Fibroblast of villous mesenchyme (primary cell): ENCODE data around the gene CNOT3. TPM values are rescaled to one million over a fixed set of nuclear protein-coding genes. Genes with fewer than 3 reads are reported as not detected.
"Not testable (repeated sequence)": the region's sequence is repeated elsewhere in the genome, so short reads cannot be mapped to it uniquely, and the experiment has no call there.

ENCODE experiments used
- DNase-seq: peaks from one replicate; pipeline ENCODE4 v3.0.0-alpha.2; 2010; ENCODE audit warnings: low read depth
- H3K4me3 ChIP-seq: 2 replicates; pipeline ENCODE4 v1.5.1; 2011; ENCODE audit warnings: low read depth, mild to moderate bottlenecking, low read length
- total RNA-seq: library from RNA; depleted of rRNA; stranded (reverse); fragments of >200 nt; gene quantifications from 2 replicates; pipeline ENCODE4 v1.2.3, GENCODE V29; 2012
- TF ChIP-seq, protein P1 (sequence below): IDR thresholded peaks from 2 replicates; pipeline ENCODE4 v1.5.1; 2012; ENCODE audit warnings: low read depth, mild to moderate bottlenecking, low read length; ENCODE audit not compliant: insufficient read depth

Gene CNOT3
- total RNA-seq, 1 donor: 7.3 TPM

DNA sequence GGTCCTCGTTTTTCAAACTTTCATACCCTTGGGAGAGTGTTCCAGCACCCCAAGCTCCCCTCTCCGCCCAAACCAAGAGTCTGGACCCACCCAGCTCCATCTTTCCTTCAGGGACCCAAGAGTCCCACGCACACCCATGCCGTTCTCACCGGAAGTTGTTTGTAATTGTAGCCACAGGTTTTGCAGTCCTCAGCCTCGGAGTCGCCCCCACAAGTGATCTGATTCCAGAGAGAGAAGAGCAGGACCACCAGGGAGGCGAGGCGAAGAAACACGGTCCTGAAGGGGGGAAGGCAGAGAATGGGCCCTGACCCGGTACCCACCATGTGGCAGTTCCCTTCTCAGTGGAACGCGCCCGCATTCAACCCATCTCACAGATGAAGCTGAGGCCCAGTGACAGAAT is 25.3 kb downstream of the CNOT3 start:
- peak overlapping the region; percentile 69 for H3K4me3 ChIP-seq
- no peak for DNase-seq
- TF ChIP-seq, protein P1, sequence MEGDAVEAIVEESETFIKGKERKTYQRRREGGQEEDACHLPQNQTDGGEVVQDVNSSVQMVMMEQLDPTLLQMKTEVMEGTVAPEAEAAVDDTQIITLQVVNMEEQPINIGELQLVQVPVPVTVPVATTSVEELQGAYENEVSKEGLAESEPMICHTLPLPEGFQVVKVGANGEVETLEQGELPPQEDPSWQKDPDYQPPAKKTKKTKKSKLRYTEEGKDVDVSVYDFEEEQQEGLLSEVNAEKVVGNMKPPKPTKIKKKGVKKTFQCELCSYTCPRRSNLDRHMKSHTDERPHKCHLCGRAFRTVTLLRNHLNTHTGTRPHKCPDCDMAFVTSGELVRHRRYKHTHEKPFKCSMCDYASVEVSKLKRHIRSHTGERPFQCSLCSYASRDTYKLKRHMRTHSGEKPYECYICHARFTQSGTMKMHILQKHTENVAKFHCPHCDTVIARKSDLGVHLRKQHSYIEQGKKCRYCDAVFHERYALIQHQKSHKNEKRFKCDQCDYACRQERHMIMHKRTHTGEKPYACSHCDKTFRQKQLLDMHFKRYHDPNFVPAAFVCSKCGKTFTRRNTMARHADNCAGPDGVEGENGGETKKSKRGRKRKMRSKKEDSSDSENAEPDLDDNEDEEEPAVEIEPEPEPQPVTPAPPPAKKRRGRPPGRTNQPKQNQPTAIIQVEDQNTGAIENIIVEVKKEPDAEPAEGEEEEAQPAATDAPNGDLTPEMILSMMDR: no peak

DNA sequence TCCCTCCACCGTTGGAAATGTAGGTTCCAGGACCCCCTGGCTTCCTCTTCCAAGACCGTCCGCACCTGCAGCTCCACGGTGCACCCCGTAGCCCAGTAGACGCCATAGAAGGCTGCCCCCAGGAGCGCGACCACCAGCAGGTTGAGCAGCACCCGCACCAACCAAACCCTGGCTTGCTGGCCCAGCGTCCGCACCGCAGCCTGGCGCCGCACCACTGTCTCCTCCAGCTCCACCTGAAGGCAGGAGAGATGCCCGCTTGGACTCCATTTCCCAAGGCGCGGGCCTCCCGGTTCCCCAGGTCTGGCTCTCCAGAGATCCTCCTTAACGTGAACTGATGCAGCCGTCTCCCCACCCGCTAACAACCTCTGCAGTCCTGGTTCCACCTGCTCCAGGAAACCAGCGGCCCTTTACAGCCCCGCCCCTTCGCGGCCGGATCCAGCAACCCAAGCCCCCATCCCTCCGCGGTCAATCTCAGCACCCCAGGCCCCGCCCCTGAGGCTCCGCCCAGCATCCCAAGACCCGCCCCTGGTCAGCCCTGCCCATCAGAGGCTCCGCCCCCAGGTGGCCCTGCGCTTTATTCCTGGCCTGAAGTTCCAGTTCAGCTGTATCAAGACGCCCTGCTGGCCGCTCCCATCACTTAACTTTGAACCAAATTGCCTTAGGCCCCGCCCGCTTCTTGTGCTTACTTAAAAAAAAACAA is 27.0 kb downstream of the CNOT3 start:
- TF ChIP-seq, protein P1: no peak
- peak; percentile 34 for DNase-seq
- H3K4me3 ChIP-seq: peak overlapping the region; percentile 23

DNA sequence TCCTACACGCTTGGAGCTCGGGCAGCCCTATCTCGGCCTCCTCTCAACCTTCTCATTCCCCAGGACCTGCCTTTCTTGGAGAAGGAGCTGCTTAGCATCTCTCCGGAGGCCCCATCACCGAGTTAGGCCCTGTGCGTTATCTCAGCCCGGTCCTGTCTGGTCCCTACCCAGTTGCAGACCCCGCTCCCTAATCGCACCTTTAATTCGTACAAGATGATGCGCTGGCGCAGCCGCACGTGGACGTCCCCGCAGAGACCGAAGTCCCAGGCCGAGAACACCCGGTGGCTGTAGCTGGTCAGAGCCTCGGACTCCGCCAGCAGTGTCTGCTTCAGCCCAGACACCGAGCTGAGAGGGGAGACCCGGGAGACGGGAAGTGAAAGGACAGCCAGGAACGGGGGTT is 27.7 kb downstream of the CNOT3 start:
- DNase-seq: no peak
- no peak overlapping the region for H3K4me3 ChIP-seq
- TF ChIP-seq, protein P1: no peak

DNA sequence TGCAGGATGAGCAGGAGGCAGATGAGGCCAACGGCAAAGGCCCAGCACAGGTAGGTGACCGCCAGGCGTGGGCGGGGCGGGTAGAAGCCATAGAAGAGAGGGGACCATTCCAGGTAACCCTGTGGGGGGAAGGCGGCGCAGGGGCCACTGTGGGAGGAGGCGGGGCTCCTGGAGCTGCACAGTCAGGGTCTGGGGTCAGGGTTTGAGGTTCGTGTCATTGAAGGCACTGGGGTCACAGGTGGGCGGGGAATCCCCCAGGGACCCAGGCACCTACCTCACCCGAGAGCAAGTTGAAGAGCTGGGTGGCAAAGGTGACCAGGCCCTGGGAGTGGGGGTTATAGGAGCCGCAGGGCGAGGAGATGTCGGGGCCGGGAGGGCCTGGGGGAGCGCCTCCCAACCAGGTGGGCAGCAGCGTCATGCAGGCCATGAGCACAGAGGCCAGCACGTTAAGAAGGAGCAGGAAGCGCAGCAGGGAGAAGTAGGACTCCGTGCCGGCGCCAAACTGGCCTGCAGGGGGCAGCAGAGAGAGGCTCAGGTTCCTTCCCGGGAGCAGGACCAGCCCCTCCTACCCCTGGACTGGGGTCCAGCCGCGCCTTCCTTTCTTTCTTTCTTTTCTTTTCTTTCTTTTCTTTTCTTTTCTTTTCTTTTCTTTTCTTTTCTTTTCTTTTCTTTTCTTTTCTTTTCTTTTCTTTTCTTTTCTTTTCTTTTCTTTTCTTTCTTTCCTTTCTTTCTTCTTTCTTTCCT is 30.8 kb downstream of the CNOT3 start:
- peak; percentile 83 for DNase-seq
- TF ChIP-seq, protein P1: peak; percentile 83
- H3K4me3 ChIP-seq: no peak overlapping the region

DNA sequence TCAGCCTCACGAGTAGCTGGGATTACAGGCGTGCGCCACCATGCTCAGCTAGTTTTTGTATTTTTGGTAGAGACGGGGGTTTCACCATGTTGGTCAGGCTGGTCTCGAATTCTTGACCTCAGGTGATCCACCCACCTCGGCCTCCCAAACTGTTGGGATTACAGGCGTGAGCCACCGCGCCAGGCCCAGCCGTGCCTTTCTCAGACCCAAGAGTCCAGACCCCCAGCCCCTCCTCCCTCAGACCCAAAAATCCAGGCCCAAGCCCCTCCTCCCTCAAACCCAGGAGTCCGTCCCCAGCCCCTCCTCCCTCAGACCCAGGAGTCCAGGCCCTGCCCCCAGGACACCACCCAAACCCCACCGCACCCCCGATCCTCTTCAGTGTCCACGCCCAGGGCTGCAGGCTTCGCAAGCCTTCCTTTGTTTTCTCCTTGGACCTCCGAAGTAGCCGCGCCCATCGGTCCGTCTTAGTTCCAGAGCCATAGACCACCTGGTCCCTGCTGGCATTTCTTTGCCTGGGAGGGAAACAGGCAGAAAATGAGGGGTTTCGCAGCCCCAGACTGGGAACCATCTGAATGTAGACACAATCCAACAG is 31.7 kb downstream of the CNOT3 start:
- no peak overlapping the region for H3K4me3 ChIP-seq
- TF ChIP-seq, protein P1: no peak
- DNase-seq: no peak

DNA sequence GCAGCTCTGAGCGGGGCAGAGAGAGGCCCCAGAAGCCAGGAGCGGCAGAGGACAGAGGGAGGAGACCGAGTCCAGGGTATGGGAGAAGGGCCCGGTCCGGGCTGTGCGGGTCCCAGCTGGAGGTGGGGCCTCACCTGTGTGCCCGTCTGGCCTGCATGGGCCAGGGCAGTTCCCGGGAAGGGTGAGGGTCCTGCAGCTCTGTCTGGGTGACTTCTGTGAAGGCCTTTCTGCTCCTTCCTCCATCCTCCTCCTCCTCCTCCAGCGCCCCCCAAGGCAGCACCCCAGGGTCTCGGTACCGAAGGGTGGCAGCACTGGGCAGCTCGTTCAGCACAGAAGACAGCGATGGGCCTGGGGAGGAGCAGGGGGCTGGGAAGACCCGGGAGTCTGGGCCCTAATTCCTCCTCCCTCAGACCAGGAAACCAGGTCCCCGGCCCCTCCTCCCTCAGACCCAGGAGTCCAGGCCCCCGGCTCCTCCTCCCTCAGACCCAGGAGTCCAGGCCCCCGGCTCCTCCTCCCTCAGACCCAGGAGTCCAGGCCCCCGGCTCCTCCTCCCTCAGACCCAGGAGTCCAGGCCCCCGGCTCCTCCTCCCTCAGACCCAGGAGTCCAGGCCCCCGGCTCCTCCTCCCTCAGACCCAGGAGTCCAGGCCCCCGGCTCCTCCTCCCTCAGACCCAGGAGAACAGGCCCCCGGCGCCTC is 34.3 kb downstream of the CNOT3 start:
- H3K4me3 ChIP-seq, DNase-seq: not testable (repeated sequence)
